Upper lobe of left lung (tissue), 4 donors: ENCODE measurements around the gene MYO3A.

Source experiments
- EP300 ChIP-seq, 4 donors: sonication (generic); formaldehyde crosslinking; IDR thresholded peaks; one replicate each; pipeline ENCODE4 v1.5.1; 2017; ENCODE audit warnings: antibody characterized with exemption in 4 of 4, control low read depth in 2 of 4
- POLR2A ChIP-seq, 4 donors: fragments of 450-650 bp; IDR thresholded peaks; one replicate each; pipeline ENCODE4 v1.5.1; 2016 to 2017; ENCODE audit warnings: antibody characterized with exemption in 4 of 4, mild to moderate bottlenecking in 2 of 4
- TF ChIP-seq, protein P1 (sequence below), 6 experiments: fragments of 450-650 bp in 4 of 6; fragments of 200-600 bp in 2 of 6; sonication (generic) in 2 of 6; IDR thresholded peaks; one replicate each; pipeline ENCODE4 v1.5.1; 2016 to 2019; ENCODE audit warnings: antibody characterized with exemption in 6 of 6

- TF ChIP-seq, protein P1, sequence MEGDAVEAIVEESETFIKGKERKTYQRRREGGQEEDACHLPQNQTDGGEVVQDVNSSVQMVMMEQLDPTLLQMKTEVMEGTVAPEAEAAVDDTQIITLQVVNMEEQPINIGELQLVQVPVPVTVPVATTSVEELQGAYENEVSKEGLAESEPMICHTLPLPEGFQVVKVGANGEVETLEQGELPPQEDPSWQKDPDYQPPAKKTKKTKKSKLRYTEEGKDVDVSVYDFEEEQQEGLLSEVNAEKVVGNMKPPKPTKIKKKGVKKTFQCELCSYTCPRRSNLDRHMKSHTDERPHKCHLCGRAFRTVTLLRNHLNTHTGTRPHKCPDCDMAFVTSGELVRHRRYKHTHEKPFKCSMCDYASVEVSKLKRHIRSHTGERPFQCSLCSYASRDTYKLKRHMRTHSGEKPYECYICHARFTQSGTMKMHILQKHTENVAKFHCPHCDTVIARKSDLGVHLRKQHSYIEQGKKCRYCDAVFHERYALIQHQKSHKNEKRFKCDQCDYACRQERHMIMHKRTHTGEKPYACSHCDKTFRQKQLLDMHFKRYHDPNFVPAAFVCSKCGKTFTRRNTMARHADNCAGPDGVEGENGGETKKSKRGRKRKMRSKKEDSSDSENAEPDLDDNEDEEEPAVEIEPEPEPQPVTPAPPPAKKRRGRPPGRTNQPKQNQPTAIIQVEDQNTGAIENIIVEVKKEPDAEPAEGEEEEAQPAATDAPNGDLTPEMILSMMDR (IDR thresholded peaks at IDR 0.05): no peak
- TF ChIP-seq POLR2A (IDR thresholded peaks at IDR 0.05): no peak
- no peak for TF ChIP-seq EP300 (IDR thresholded peaks at IDR 0.05)
Observed at GRCh38 chr10:26093229-26093628, 159.2 kb downstream of the MYO3A start.
